ENCODE data around the gene MYH9. TPM values are rescaled to one million over a fixed set of nuclear protein-coding genes. Genes with fewer than 3 reads are reported as not detected.
"Not testable (repeated sequence)": the region's sequence is repeated elsewhere in the genome, so short reads cannot be mapped to it uniquely, and the experiment has no call there.

Gene MYH9
- total RNA-seq, 1 experiment from 2014 or later, result 117 TPM

DNA sequence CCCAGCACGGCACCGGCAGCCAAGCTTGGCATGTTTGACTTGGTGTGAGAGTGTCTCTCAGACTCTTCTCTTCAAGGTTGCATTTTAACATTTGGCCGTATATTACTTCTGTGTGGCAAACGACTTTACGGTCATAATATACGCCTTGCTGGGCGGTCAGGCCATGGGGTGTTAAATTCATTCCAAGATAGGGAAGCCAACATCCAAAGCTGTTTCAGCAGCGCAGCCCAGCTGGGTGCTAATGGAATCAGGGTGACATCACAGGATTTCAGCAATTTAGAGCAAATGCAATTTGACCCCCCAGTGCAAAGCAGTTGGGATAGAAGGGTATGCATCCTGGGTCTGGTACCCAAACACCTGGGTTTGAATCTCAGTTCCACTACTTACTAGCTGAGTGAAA lies 16.7 kb upstream of the MYH9 start:
- Histone ChIP-seq H3K27me3 (ENCODE audit: control insufficient read depth, insufficient read depth, low read length) (no peaks in the 10 kb centered on the region), H3K36me3 (replicated peaks; ENCODE audit: control insufficient read depth, insufficient read depth, low read length) (no peaks in the 10 kb centered on the region), H3K4me3 (ENCODE audit: insufficient read depth, low read depth, low read length) (no peak overlapping the region)
- DNase-seq, result no peak

DNA sequence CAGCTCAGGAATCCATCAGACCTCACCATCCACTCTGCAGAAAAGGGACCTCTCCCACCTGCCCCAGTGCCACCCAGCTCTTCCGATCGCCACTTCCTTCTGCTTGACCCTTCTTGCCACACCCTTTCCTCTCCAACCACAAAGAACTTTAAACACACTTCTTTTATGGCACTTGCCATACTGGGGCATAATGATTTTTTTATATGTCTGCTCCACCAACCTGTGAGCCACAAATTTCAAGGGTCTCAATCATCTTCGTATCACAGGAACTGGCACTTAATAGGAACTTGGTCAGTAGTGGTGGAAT lies 11.7 kb upstream of the MYH9 start:
- Histone ChIP-seq H3K4me3 (ENCODE audit: insufficient read depth, low read depth, low read length) (no peak overlapping the region), H3K36me3 (replicated peaks; ENCODE audit: control insufficient read depth, insufficient read depth, low read length) (no peaks in the 10 kb centered on the region), H3K27me3 (ENCODE audit: control insufficient read depth, insufficient read depth, low read length) (no peaks in the 10 kb centered on the region)
- DNase-seq, result no peak

GRCh38 chr22:36398601-36399471 lies 11.1 kb upstream of the MYH9 start:
- Histone ChIP-seq H3K36me3 (replicated peaks; ENCODE audit: control insufficient read depth, insufficient read depth, low read length) (no peaks in the 10 kb centered on the region), H3K4me3 (ENCODE audit: insufficient read depth, low read depth, low read length) (no peak overlapping the region), H3K27me3 (ENCODE audit: control insufficient read depth, insufficient read depth, low read length) (no peaks in the 10 kb centered on the region)
- peak; percentile 8 for DNase-seq

DNA sequence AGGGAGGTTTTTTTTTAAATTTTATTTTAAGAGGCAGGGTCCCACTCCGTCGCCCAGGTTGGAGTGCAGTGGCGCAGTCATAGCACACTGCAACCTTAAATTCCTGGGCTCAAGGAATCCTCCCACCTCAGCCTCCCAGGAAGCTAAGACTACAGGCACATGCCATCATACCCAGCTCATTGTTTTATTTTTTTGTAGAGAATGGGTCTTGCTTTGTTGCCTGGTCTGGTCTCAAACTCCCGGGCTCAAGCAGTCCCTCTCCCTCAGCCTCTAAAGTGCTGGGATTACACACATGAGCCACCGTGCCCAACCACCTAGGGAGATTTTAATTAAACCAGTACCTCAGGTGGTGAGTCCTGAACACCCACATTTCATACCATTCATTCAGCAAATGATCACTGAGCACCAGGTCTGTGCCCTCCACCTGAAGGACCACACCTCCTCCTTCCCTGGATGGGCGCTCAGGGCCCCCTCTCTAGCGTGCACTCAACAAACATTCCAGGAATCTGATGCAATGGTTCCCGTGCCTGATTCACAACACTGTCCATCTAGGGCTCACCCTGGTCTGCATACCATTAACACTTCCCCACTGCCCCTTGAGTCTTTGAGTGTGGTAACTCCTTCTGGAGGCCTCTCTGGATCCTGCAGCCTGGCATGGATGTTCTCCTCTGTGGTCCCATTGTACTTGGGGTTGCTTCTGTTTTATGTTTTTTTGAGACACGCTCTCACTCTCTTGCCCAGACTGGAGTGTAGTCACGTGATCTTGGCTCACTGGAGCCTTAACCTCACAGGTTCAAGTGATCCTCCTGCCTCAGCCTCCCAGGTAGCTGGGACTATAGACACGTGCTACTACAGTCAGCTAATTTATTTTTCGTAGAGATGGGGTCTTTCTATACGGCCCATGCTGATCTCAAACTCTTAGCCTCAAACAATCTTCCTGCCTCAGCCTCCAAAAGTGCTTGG lies 9.6 kb upstream of the MYH9 start:
- Histone ChIP-seq H3K27me3 (ENCODE audit: control insufficient read depth, insufficient read depth, low read length) (no peaks in the 10 kb centered on the region), H3K36me3 (replicated peaks; ENCODE audit: control insufficient read depth, insufficient read depth, low read length) (no peaks in the 10 kb centered on the region), H3K4me3 (ENCODE audit: insufficient read depth, low read depth, low read length) (no peak overlapping the region)
- peak; percentile 59 for DNase-seq

DNA sequence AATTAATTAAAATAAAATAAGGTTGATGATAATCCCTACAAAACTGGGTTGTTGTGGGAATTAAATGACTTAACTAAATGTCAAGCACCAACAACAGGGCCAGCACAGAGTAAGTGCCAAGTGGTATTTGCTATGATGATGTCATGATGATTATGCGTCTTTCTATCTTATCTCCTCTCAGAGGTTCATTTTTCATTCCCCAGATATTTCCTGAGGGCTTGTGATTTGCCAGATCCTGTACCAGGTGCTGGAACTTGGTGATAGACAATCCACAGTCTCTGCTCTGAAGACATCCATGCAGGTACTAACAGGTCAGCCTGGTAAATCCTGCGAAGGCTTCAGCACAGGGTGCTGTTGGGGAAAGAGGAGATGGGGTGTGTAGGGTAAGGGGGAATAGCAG lies 8.1 kb upstream of the MYH9 start:
- Histone ChIP-seq H3K36me3 (replicated peaks; ENCODE audit: control insufficient read depth, insufficient read depth, low read length) (no peaks in the 10 kb centered on the region), H3K27me3 (ENCODE audit: control insufficient read depth, insufficient read depth, low read length) (no peaks in the 10 kb centered on the region), H3K4me3 (ENCODE audit: insufficient read depth, low read depth, low read length) (no peak overlapping the region)
- no peak for DNase-seq

GRCh38 chr22:36395055-36395849 lies 7.5 kb upstream of the MYH9 start:
- Histone ChIP-seq H3K36me3 (replicated peaks; ENCODE audit: control insufficient read depth, insufficient read depth, low read length) (no peaks in the 10 kb centered on the region), H3K27me3 (ENCODE audit: control insufficient read depth, insufficient read depth, low read length) (no peaks in the 10 kb centered on the region), H3K4me3 (ENCODE audit: insufficient read depth, low read depth, low read length) (no peak overlapping the region)
- DNase-seq, result no peak

DNA sequence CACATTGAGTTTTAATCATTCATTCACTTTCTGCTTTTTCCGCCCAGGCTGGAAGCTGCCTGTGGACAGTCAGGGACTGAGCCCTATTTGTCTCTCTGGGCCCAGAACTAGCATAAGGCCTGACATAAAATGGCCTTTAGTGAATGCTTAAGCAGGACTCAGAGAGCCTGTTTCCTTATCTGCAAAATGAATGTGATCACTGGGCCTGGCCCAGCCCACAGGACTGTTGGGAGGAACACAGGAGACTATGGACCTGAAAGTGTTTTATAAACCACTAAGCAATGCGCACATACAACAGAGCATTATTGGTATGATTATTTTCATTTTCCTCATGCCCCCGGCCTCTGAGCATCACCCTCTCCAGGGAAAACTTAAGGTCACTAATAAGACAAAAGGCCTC lies 3.9 kb upstream of the MYH9 start:
- H3K27me3 ChIP-seq (ENCODE audit: control insufficient read depth, insufficient read depth, low read length), result no peaks in the 10 kb centered on the region
- no peaks in the 10 kb centered on the region for H3K36me3 ChIP-seq (replicated peaks; ENCODE audit: control insufficient read depth, insufficient read depth, low read length)
- DNase-seq, result no peak
- no peak overlapping the region for H3K4me3 ChIP-seq (ENCODE audit: insufficient read depth, low read depth, low read length)

DNA sequence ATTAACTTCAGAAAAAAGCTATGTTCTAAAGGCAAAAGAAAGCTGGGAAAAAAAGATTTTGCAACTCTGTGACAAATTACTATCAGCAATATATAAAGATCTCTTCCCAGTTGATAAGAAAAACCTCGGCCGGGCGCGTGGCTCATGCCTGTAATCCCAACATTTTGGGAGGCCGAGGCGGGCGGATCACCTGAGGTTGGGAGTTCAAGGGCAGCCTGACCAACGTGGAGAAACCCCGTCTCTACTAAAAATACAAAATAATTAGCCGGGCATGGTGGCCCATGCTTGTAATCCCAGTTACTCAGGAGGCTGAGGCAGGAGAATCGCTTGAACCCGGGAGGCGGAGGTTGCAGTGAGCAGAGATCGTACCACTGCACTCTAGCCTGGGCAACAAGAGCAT lies 1.4 kb upstream of the MYH9 start:
- DNase-seq; H3K4me3 ChIP-seq (ENCODE audit: insufficient read depth, low read depth, low read length); H3K27me3 ChIP-seq (ENCODE audit: control insufficient read depth, insufficient read depth, low read length); H3K36me3 ChIP-seq (replicated peaks; ENCODE audit: control insufficient read depth, insufficient read depth, low read length): not testable (repeated sequence)

DNA sequence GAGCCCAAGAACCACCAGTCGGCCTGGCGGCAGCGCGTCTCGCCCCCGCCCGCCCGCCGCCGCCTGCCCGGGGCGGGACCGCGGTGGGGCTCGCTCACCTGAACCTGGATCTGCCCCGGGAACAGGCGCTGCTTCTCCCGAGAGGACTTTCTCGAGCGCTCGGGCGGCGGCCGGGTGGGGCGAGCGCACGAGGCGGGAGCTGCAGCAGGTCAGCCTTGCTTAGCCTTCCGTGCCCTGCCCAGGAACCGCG lies 133 bp downstream of the MYH9 start:
- DNase-seq, result no peak
- Histone ChIP-seq H3K36me3 (replicated peaks; ENCODE audit: control insufficient read depth, insufficient read depth, low read length) (no peaks in the 10 kb centered on the region; the same call in 1 of the 2 replicates), H3K27me3 (ENCODE audit: control insufficient read depth, insufficient read depth, low read length) (no peaks in the 10 kb centered on the region), H3K4me3 (ENCODE audit: insufficient read depth, low read depth, low read length) (peak overlapping the region; percentile 94)

DNA sequence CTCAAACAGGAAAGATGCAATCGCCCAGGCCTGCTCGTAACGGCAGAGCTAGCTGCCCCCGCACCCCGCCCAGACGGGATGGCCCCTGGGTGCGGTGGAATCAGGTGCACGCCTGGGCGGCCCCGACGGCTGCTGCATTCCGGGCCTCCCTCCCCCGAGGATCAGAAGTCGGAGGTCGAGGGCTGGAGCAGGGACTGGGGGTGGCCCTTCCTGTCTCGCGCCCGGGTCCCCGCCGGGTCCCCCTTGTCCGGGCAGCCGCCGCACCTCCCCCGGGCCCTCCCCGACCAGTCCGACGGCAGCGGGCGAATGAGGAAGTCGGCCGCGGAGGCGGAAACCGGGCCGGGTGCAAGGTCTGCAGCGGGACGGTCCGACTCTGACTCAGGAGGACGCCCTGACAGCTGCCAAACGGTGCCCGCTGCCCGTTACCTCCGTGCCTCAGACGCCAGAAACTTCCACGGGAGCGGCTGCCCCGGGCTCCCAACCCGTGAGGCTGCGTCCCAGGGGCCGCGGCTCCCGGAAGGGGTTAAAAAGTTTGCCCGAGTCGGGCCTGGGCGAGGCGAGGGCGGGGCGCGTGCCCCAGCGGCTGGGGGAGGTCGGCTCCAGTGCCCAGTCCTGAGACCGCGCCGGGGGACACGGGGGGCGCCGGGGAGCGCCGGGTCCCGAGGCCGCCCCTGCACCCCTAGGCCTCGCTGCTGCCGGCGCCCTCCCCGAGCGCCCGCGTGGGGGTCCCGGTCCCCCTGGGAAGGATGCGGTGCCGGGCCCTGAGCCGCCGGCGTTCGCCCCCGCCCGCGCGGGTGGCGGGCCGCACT lies 663 bp downstream of the MYH9 start:
- Histone ChIP-seq H3K4me3 (ENCODE audit: insufficient read depth, low read depth, low read length) (peak overlapping the region; percentile 94), H3K36me3 (replicated peaks; ENCODE audit: control insufficient read depth, insufficient read depth, low read length) (no peaks in the 10 kb centered on the region; the same call in 1 of the 2 replicates), H3K27me3 (ENCODE audit: control insufficient read depth, insufficient read depth, low read length) (no peaks in the 10 kb centered on the region)
- peak; percentile 77 for DNase-seq

DNA sequence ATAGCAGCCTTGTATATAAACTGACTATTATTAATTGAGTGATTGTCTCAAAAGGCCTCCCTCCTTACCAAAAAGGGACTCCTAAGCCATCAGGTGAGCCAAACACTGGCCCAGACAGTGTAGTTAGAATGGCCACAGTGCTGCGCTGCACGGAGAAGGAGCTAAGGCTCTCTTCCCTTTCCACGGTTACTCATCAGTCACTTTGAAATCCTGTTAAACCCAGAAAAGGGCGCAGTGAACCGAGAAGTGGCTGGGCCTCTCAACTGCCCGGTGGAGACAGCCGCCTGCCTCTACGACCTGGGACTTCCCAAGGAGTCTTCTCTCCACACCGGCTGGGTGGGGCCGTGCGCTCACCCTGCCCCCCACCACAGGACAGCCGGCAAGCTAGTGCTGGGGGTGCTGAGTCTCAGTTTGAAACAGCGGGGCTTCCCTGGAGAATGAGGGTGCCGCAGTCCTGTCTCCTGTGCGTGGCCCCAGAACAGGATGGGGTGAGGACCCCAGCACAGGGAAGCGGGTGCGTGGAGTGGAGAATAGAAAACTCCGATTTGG lies 1.3 kb downstream of the MYH9 start:
- no peaks in the 10 kb centered on the region; the same call in 1 of the 2 replicates for H3K36me3 ChIP-seq (replicated peaks; ENCODE audit: control insufficient read depth, insufficient read depth, low read length)
- no peaks in the 10 kb centered on the region for H3K27me3 ChIP-seq (ENCODE audit: control insufficient read depth, insufficient read depth, low read length)
- DNase-seq, result peak; percentile 56
- H3K4me3 ChIP-seq (ENCODE audit: insufficient read depth, low read depth, low read length), result peak overlapping the region; percentile 94

DNA sequence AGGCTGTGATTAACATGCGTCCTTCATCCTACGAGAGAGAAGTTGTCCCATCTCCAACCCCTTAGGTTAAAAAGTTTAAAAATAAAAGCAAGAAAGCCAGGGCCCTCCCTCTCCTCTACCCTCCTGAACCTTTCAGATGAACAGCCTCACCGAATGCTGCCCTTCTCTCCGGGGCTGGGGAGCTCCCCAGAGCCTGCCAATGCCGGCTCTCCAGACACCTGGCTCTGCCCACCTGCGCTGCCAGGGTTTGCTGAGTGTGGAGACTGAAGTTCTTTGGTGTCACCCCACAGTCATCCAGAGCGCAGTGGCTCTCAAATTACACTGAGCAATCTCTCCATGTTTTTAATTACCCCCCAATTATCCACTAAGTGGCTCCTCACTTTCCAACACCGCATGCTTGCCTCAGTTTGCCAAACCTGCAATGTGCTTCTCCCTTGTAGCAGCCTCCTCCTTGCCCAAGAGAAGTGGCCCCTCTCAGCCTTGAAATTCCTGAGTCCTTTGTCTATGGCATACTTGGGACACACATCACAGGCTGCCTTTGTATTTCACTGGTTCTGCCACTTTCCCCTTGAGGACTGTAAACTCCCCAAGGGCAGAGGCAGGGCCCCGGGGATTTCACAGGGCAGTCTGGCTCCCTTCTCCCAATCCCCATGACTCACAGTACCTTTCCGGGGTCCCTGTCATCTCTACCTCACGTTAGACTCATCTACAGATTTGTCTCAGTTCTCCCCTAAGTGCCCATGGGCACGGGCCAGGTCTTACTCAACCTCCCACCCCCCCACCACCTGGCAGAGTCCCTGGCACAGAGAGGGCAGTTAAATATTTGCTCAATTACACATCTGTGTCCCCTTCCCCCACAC lies 2.0 kb downstream of the MYH9 start:
- Histone ChIP-seq H3K36me3 (replicated peaks; ENCODE audit: control insufficient read depth, insufficient read depth, low read length) (no peaks in the 10 kb centered on the region; the same call in 1 of the 2 replicates), H3K27me3 (ENCODE audit: control insufficient read depth, insufficient read depth, low read length) (no peaks in the 10 kb centered on the region), H3K4me3 (ENCODE audit: insufficient read depth, low read depth, low read length) (peak overlapping the region; percentile 94)
- peak; percentile 66 for DNase-seq
